HFF-Myc (cell line): ENCODE data around the gene DUSP6.

ENCODE experiments used
- DNase-seq: peaks from one replicate; pipeline ENCODE4 v3.0.0-alpha.2; 2011; ENCODE audit warnings: low read depth; ENCODE audit errors: extremely low read depth
- H3K4me3 ChIP-seq: replicated peaks from 2 replicates; pipeline ENCODE4 v1.5.1; 2011; ENCODE audit warnings: low read depth, mild to moderate bottlenecking, control low read depth, low read length
- CTCF ChIP-seq: IDR thresholded peaks from 2 replicates; pipeline ENCODE4 v1.5.1; 2012; ENCODE audit warnings: mild to moderate bottlenecking, low read depth, low read length, control low read depth; ENCODE audit errors: missing control alignments

DUSP6 gene

GRCh38 chr12:89391726-89392336 lies 39.5 kb upstream of the DUSP6 start:
- no peak overlapping the region for H3K4me3 ChIP-seq
- no peak for TF ChIP-seq CTCF
- no peak for DNase-seq

- no peak overlapping the region for H3K4me3 ChIP-seq
- DNase-seq, result no peak
- TF ChIP-seq CTCF, result no peak
Measured at GRCh38 chr12:89390802-89391673, 38.7 kb upstream of the DUSP6 start.

- no peak overlapping the region for H3K4me3 ChIP-seq
- DNase-seq, result no peak
- TF ChIP-seq CTCF, result no peak
Measured at GRCh38 chr12:89389755-89390661, 37.7 kb upstream of the DUSP6 start.

GRCh38 chr12:89386138-89386537 lies 33.8 kb upstream of the DUSP6 start:
- no peak overlapping the region for H3K4me3 ChIP-seq
- no peak for TF ChIP-seq CTCF
- no peak for DNase-seq

- no peak for TF ChIP-seq CTCF
- H3K4me3 ChIP-seq, result no peak overlapping the region
- no peak for DNase-seq
Measured at GRCh38 chr12:89384807-89385206, 32.5 kb upstream of the DUSP6 start.

GRCh38 chr12:89384050-89384758 lies 31.9 kb upstream of the DUSP6 start:
- no peak for TF ChIP-seq CTCF
- DNase-seq, result peak; percentile 89
- peak overlapping the region; percentile 8; the same call in 1 of the 2 replicates for H3K4me3 ChIP-seq
